Embryonic facial prominence (tissue), 1 donor: ENCODE data around the gene SGSM1.
"Not testable (repeated sequence)": the region's sequence is repeated elsewhere in the genome, so short reads cannot be mapped to it uniquely, and the experiment has no call there.

ENCODE experiments used
- DNase-seq: peaks from one replicate; pipeline ENCODE4 v3.0.0-alpha.2; 2016; ENCODE audit errors: extremely low spot score

The SGSM1 gene

GRCh38 chr22:24836282-24836681 is 30.3 kb downstream of the SGSM1 start:
- no peak for DNase-seq

- DNase-seq = not testable (repeated sequence)
Observed at GRCh38 chr22:24837517-24837916, 31.5 kb downstream of the SGSM1 start.

- no peak for DNase-seq
Observed at GRCh38 chr22:24841261-24841660, 35.2 kb downstream of the SGSM1 start.

GRCh38 chr22:24843048-24843447 is 37.0 kb downstream of the SGSM1 start:
- no peak for DNase-seq

- DNase-seq = no peak
Observed at GRCh38 chr22:24845041-24845898, 39.3 kb downstream of the SGSM1 start.

GRCh38 chr22:24847490-24847889 is 41.5 kb downstream of the SGSM1 start:
- DNase-seq = no peak

GRCh38 chr22:24848559-24849168 is 42.7 kb downstream of the SGSM1 start:
- no peak for DNase-seq

- DNase-seq = no peak
Observed at GRCh38 chr22:24855794-24856193, 49.8 kb downstream of the SGSM1 start.

GRCh38 chr22:24857576-24857975 is 51.6 kb downstream of the SGSM1 start:
- DNase-seq = no peak

GRCh38 chr22:24859587-24859986 is 53.6 kb downstream of the SGSM1 start:
- DNase-seq = no peak

- DNase-seq = no peak
Observed at GRCh38 chr22:24865508-24865907, 59.5 kb downstream of the SGSM1 start.

- no peak for DNase-seq
Observed at GRCh38 chr22:24867323-24868022, 61.5 kb downstream of the SGSM1 start.

GRCh38 chr22:24868979-24869378 is 63.0 kb downstream of the SGSM1 start:
- DNase-seq = no peak

- DNase-seq = no peak
Observed at GRCh38 chr22:24871611-24872205, 65.7 kb downstream of the SGSM1 start.

- DNase-seq = no peak
Observed at GRCh38 chr22:24873226-24873625, 67.2 kb downstream of the SGSM1 start.

GRCh38 chr22:24875862-24876506 is 70.0 kb downstream of the SGSM1 start:
- DNase-seq = no peak

GRCh38 chr22:24876700-24877099 is 70.7 kb downstream of the SGSM1 start:
- no peak for DNase-seq

- no peak for DNase-seq
Observed at GRCh38 chr22:24878969-24879368, 73.0 kb downstream of the SGSM1 start.

GRCh38 chr22:24883432-24883831 is 77.4 kb downstream of the SGSM1 start:
- DNase-seq = no peak

- DNase-seq = no peak
Observed at GRCh38 chr22:24887260-24887659, 81.2 kb downstream of the SGSM1 start.

- no peak for DNase-seq
Observed at GRCh38 chr22:24893341-24894070, 87.5 kb downstream of the SGSM1 start.
